ENCODE measurements around the gene CCDC107. TPM values are rescaled to one million over a fixed set of nuclear protein-coding genes. Genes with fewer than 3 reads are reported as not detected.

Gene CCDC107
- total and polyA plus RNA-seq, 4 donors = 5.4 to 20.2 (median 10.4) TPM

Small RNA genes within 50 kb of the gene (small RNA-seq; reads per million reads assigned to genes)
- not detected for gene RMRP
- gene RN7SL22P = not detected

Other genes with a start within 250 kb of the CCDC107 start
- gene RUSC2, start 168.2 kb upstream of the CCDC107 start, total RNA-seq = 1 to 10 TPM; 2.1 to 6.3 TPM
- 1 to 10 TPM; 3.2 to 5.4 TPM for gene RUSC2, start 168.2 kb upstream of the CCDC107 start, polyA plus RNA-seq
- 1 to 10 TPM; 3.9 to 9.8 TPM for gene TESK1, start 53.0 kb upstream of the CCDC107 start, total RNA-seq
- 10 to 100 TPM in 1 of 2 donors, 1 to 10 TPM in 1; 3.7 to 12.5 TPM for gene TESK1, start 53.0 kb upstream of the CCDC107 start, polyA plus RNA-seq
- 1 to 10 TPM; 4.7 to 5.7 TPM for gene CD72, start 39.9 kb upstream of the CCDC107 start, total RNA-seq
- gene CD72, start 39.9 kb upstream of the CCDC107 start, polyA plus RNA-seq = 1 to 10 TPM; 2.0 to 2.2 TPM
- 1 to 10 TPM in 1 of 2 donors, under 1 TPM in 1; 0.25 to 1.1 TPM for gene SIT1, start 7.4 kb upstream of the CCDC107 start, total RNA-seq
- gene SIT1, start 7.4 kb upstream of the CCDC107 start, polyA plus RNA-seq = under 1 TPM; 0.17 to 0.44 TPM
- gene RMRP, start 273 bp upstream of the CCDC107 start, total RNA-seq = over 10,000 TPM in 1 of 2 donors, 1,000 to 10,000 TPM in 1; 5,304 to 67,037 TPM
- 10 to 100 TPM in 1 of 2 donors, 1 to 10 TPM in 1; 5.3 to 50.9 TPM for gene RMRP, start 273 bp upstream of the CCDC107 start, polyA plus RNA-seq
- 1 to 10 TPM in 1 of 2 donors, under 1 TPM in 1; under 0.01 to 7.4 TPM for gene ARHGEF39, start 6.9 kb downstream of the CCDC107 start, total RNA-seq
- under 1 TPM; 0.74 TPM for gene ARHGEF39, start 6.9 kb downstream of the CCDC107 start, polyA plus RNA-seq
- under 1 TPM; 0.47 to 0.67 TPM for gene CA9, start 15.6 kb downstream of the CCDC107 start, total RNA-seq
- gene CA9, start 15.6 kb downstream of the CCDC107 start, polyA plus RNA-seq = 1 to 10 TPM in 1 of 2 donors, under 1 TPM in 1; 0.93 to 2.2 TPM
- gene TPM2, start 31.6 kb downstream of the CCDC107 start, total RNA-seq = 10 to 100 TPM in 1 of 2 donors, 1 to 10 TPM in 1; 4.3 to 23.7 TPM
- 10 to 100 TPM in 1 of 2 donors, 1 to 10 TPM in 1; 4.2 to 31.4 TPM for gene TPM2, start 31.6 kb downstream of the CCDC107 start, polyA plus RNA-seq
- gene TLN1, start 73.9 kb downstream of the CCDC107 start, total RNA-seq = 100 to 1,000 TPM; 149 to 184 TPM
- 100 to 1,000 TPM in 1 of 2 donors, 10 to 100 TPM in 1; 24.5 to 102 TPM for gene TLN1, start 73.9 kb downstream of the CCDC107 start, polyA plus RNA-seq
- gene CREB3, start 74.4 kb downstream of the CCDC107 start, total RNA-seq = 10 to 100 TPM in 1 of 2 donors, 1 to 10 TPM in 1; 9.2 to 21.3 TPM
- gene CREB3, start 74.4 kb downstream of the CCDC107 start, polyA plus RNA-seq = 10 to 100 TPM; 14.9 to 21.4 TPM
- gene GBA2, start 90.9 kb downstream of the CCDC107 start, total RNA-seq = 10 to 100 TPM; 24.1 to 65.3 TPM
- gene GBA2, start 90.9 kb downstream of the CCDC107 start, polyA plus RNA-seq = 10 to 100 TPM; 24.5 to 27.1 TPM
- 10 to 100 TPM in 1 of 2 donors, 1 to 10 TPM in 1; 5.1 to 10.7 TPM for gene RGP1, start 91.0 kb downstream of the CCDC107 start, total RNA-seq
- gene RGP1, start 91.0 kb downstream of the CCDC107 start, polyA plus RNA-seq = 1 to 10 TPM; 2.6 to 6.6 TPM
- gene MSMP, start 96.0 kb downstream of the CCDC107 start, total RNA-seq = not detected
- gene MSMP, start 96.0 kb downstream of the CCDC107 start, polyA plus RNA-seq = not detected
- gene NPR2, start 133.3 kb downstream of the CCDC107 start, total RNA-seq = 10 to 100 TPM in 1 of 2 donors, 1 to 10 TPM in 1; 9.4 to 17.1 TPM
- gene NPR2, start 133.3 kb downstream of the CCDC107 start, polyA plus RNA-seq = 10 to 100 TPM in 1 of 2 donors, 1 to 10 TPM in 1; 8.6 to 13.0 TPM
- under 1 TPM; 0.25 to 0.56 TPM for gene SPAG8, start 154.0 kb downstream of the CCDC107 start, total RNA-seq
- under 1 TPM; 0.14 TPM for gene SPAG8, start 154.0 kb downstream of the CCDC107 start, polyA plus RNA-seq
- 10 to 100 TPM; 34.3 to 35.0 TPM for gene HINT2, start 156.8 kb downstream of the CCDC107 start, total RNA-seq
- 100 to 1,000 TPM; 117 to 176 TPM for gene HINT2, start 156.8 kb downstream of the CCDC107 start, polyA plus RNA-seq
- not detected for gene FAM221B, start 170.4 kb downstream of the CCDC107 start, total RNA-seq
- gene FAM221B, start 170.4 kb downstream of the CCDC107 start, polyA plus RNA-seq = under 1 TPM in 1 of 2 donors, not detected in 1; 0.35 TPM
- gene TMEM8B, start 170.9 kb downstream of the CCDC107 start, total RNA-seq = 1 to 10 TPM; 3.1 to 5.4 TPM
- gene TMEM8B, start 170.9 kb downstream of the CCDC107 start, polyA plus RNA-seq = 1 to 10 TPM; 1.1 to 2.3 TPM
- gene OR13J1, start 212.1 kb downstream of the CCDC107 start, total RNA-seq = not detected
- gene OR13J1, start 212.1 kb downstream of the CCDC107 start, polyA plus RNA-seq = not detected
- under 1 TPM; 0.08 to 0.09 TPM for gene HRCT1, start 247.9 kb downstream of the CCDC107 start, total RNA-seq
- 1 to 10 TPM in 1 of 2 donors, under 1 TPM in 1; 0.44 to 2.9 TPM for gene HRCT1, start 247.9 kb downstream of the CCDC107 start, polyA plus RNA-seq